KOPT-K1 (cell line): Measurements from ENCODE around the gene TBC1D8.

Source experiments
- H3K27ac ChIP-seq: fragments of 200-600 bp; sonication (generic); 2 replicates; pipeline ENCODE4 v1.5.1; 2016; ENCODE audit warnings: antibody characterized with exemption, mild to moderate bottlenecking, low read depth, low read length; ENCODE audit not compliant: poor library complexity, severe bottlenecking
- H3K36me3 ChIP-seq: fragments of 200-600 bp; sonication (generic); 2 replicates; pipeline ENCODE4 v1.5.1; 2017; ENCODE audit warnings: antibody characterized with exemption, mild to moderate bottlenecking, low read length, moderate library complexity; ENCODE audit not compliant: insufficient read depth
- H3K9me3 ChIP-seq: fragments of 200-600 bp; sonication (generic); 2 replicates; pipeline ENCODE4 v1.5.1; 2017; ENCODE audit warnings: antibody characterized with exemption, low read length, mild to moderate bottlenecking; ENCODE audit not compliant: insufficient read depth, poor library complexity, severe bottlenecking

Gene TBC1D8

GRCh38 chr2:101004620-101005325 lies 146.4 kb downstream of the TBC1D8 start:
- H3K27ac ChIP-seq, result peak overlapping the region; percentile 18
- peaks cover 73% of the 10 kb centered on the region for H3K36me3 ChIP-seq
- no peaks in the 10 kb centered on the region for H3K9me3 ChIP-seq

GRCh38 chr2:101003278-101003775 lies 147.9 kb downstream of the TBC1D8 start:
- Histone ChIP-seq H3K9me3 (no peaks in the 10 kb centered on the region), H3K27ac (peak overlapping the region; percentile 83), H3K36me3 (peaks cover 61% of the 10 kb centered on the region)

GRCh38 chr2:101002562-101003277 lies 148.5 kb downstream of the TBC1D8 start:
- no peaks in the 10 kb centered on the region for H3K9me3 ChIP-seq
- peaks cover 55% of the 10 kb centered on the region for H3K36me3 ChIP-seq
- H3K27ac ChIP-seq, result peak overlapping the region; percentile 83

GRCh38 chr2:101001691-101002561 lies 149.3 kb downstream of the TBC1D8 start, which contains the start of gene RPL31:
TSS of gene RPL31 (plus strand) at chr2:101002289. CDS start at chr2:101002702, 413 bp downstream.
- H3K27ac ChIP-seq, result peak within 1 kb of the TSS; percentile 83
- peaks cover 49% of the 10 kb centered on the region for H3K36me3 ChIP-seq
- no peaks in the 10 kb centered on the region for H3K9me3 ChIP-seq

GRCh38 chr2:100999995-101000394 lies 151.2 kb downstream of the TBC1D8 start:
- no peak overlapping the region for H3K27ac ChIP-seq
- H3K36me3 ChIP-seq, result peaks cover 44% of the 10 kb centered on the region
- H3K9me3 ChIP-seq, result no peaks in the 10 kb centered on the region

- H3K9me3 ChIP-seq, result no peaks in the 10 kb centered on the region
- peaks cover 39% of the 10 kb centered on the region for H3K36me3 ChIP-seq
- no peak overlapping the region for H3K27ac ChIP-seq
Measured at GRCh38 chr2:100998235-100998573, 153.0 kb downstream of the TBC1D8 start.

GRCh38 chr2:100997509-100998234 lies 153.5 kb downstream of the TBC1D8 start:
- Histone ChIP-seq H3K27ac (no peak overlapping the region), H3K36me3 (peaks cover 34% of the 10 kb centered on the region), H3K9me3 (no peaks in the 10 kb centered on the region)

GRCh38 chr2:100995309-100996075 lies 155.7 kb downstream of the TBC1D8 start:
- no peak overlapping the region for H3K27ac ChIP-seq
- no peaks in the 10 kb centered on the region for H3K9me3 ChIP-seq
- peaks cover 34% of the 10 kb centered on the region for H3K36me3 ChIP-seq

- Histone ChIP-seq H3K9me3 (no peaks in the 10 kb centered on the region), H3K36me3 (peaks cover 36% of the 10 kb centered on the region), H3K27ac (no peak overlapping the region)
Measured at GRCh38 chr2:100993294-100993693, 157.9 kb downstream of the TBC1D8 start.

- Histone ChIP-seq H3K36me3 (peaks cover 46% of the 10 kb centered on the region), H3K9me3 (no peaks in the 10 kb centered on the region), H3K27ac (no peak overlapping the region)
Measured at GRCh38 chr2:100992262-100992661, 158.9 kb downstream of the TBC1D8 start.

GRCh38 chr2:100991404-100991773 lies 159.8 kb downstream of the TBC1D8 start:
- H3K36me3 ChIP-seq, result peaks cover 41% of the 10 kb centered on the region
- H3K27ac ChIP-seq, result no peak overlapping the region
- H3K9me3 ChIP-seq, result no peaks in the 10 kb centered on the region

- Histone ChIP-seq H3K36me3 (peaks cover 35% of the 10 kb centered on the region), H3K9me3 (no peaks in the 10 kb centered on the region), H3K27ac (no peak overlapping the region)
Measured at GRCh38 chr2:100990650-100991403, 160.4 kb downstream of the TBC1D8 start.

- Histone ChIP-seq H3K36me3 (peaks cover 30% of the 10 kb centered on the region), H3K9me3 (no peaks in the 10 kb centered on the region), H3K27ac (no peak overlapping the region)
Measured at GRCh38 chr2:100990166-100990565, 161.0 kb downstream of the TBC1D8 start.
